ENCODE results near the gene RARRES2. TPM values are rescaled to one million over a fixed set of nuclear protein-coding genes. Genes with fewer than 3 reads are reported as not detected.
"Not testable (repeated sequence)": the region's sequence is repeated elsewhere in the genome, so short reads cannot be mapped to it uniquely, and the experiment has no call there.

RARRES2 gene
- 5.0 and 5.9 TPM in 2 replicates for total RNA-seq (2014; rRNA removed; shearing (Covaris generic))

- in situ Hi-C loops (cut with HindIII; ENCODE audit: low sequenced_read_pairs): no loop called here
Observed at GRCh38 chr7:150341263-150342120, at the start of gene RARRES2. Gene RARRES2 (minus strand): TSS chr7:150341629. CDS start chr7:150340609, 1,020 bp downstream.

DNA sequence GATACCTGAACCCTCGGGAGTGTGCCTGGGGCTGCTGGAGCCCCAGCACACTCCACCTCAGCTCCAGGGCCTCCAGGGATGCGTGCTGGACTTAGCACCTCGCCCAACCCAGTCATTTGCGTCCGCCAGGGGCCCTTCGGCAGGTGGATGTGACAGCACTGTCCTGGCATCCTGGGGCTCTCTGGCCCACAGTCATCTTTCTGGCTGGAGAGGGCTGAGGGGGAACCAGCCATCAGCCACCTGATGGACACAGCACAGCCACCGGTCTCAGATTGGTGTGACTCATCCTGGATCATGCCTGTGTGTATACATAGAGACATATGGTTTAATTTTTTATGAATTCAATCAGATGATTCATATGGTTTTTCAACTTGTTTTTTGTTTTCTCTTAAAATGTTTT is 48.8 kb upstream of the RARRES2 start:
- in situ Hi-C loops (cut with HindIII; ENCODE audit: low sequenced_read_pairs): no loop called here
- no peak for DNase-seq (ENCODE audit: low spot score)

More at GRCh38 chr7:150341263-150342120, at the start of gene RARRES2:
- DNase-seq (ENCODE audit: low spot score): no peak

GRCh38 chr7:150389532-150389816 is 48.0 kb upstream of the RARRES2 start:
- no peak for DNase-seq (ENCODE audit: low spot score)
- in situ Hi-C loops (cut with HindIII; ENCODE audit: low sequenced_read_pairs): no loop called here

DNA sequence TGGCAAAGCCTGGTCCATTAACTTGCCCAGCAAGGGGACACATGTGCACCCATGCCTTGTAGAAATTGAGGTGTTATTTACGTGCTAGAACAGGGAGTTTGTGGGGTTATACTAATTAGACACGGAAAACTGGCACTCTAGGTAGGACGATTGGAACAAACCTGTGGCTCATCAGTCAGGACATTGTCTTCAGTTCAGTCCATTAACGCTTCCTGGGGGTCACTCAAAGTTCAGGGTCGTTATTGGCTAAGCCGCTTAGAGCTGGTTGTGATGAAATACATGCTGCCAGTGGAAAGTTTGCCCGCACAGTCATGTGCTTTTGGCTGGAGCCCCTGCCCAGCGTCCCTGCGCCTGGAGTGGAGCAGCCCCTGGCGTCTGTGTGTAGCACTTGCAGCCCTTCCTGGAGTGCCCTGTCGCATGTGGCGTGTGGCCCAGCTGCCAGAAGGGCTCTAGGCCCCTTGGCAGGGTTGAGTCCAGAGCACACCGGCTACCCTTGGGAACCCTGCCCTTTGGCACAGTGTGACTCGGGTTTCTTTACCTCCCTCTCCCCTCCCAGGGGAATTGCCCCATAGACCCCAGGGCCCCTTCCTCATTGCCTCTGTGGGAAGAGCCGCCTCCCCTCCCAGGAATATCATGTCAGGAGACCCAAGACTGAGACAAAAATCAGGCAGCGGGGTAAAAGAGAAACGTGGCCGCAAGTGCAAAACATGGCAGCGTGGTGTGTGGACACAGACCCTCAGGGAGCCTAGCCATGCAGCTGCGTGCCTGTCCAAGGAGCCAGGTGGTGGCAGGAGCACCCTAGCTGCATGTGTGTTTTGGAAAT is 47.5 kb upstream of the RARRES2 start:
- in situ Hi-C loops (cut with HindIII; ENCODE audit: low sequenced_read_pairs): no loop called here

DNA sequence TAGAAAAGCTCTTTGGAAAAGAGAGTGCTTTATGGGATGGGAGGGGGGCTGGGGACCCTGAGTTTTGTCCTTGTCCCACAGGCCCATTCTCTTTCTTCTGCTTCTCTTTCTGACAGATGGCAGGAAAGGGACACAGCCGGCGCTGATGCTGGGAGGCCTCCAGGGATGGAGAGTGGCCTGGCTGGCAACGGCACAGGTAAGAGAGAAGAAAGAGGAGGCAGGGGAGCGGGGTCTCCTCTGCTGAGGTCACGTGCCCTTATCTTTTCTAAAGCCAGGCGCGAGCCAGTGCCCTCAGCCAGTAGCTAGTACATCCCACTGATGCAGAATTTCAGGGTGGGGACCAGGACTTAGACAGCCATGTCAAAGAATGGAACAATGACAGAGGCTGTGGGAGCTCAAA is 46.9 kb upstream of the RARRES2 start:
- in situ Hi-C loops (cut with HindIII; ENCODE audit: low sequenced_read_pairs): no loop called here
- peak; percentile 67 for DNase-seq (ENCODE audit: low spot score)

More for the DNA sequence above, 47.5 kb upstream of the RARRES2 start:
- peak; percentile 81 for DNase-seq (ENCODE audit: low spot score)

- DNase-seq (ENCODE audit: low spot score); in situ Hi-C loops (cut with HindIII; ENCODE audit: low sequenced_read_pairs): not testable (repeated sequence)
Observed at GRCh38 chr7:150385884-150386283, 44.5 kb upstream of the RARRES2 start.

- in situ Hi-C loops (cut with HindIII; ENCODE audit: low sequenced_read_pairs): no loop called here
Observed at GRCh38 chr7:150385302-150385723, 43.9 kb upstream of the RARRES2 start.

DNA sequence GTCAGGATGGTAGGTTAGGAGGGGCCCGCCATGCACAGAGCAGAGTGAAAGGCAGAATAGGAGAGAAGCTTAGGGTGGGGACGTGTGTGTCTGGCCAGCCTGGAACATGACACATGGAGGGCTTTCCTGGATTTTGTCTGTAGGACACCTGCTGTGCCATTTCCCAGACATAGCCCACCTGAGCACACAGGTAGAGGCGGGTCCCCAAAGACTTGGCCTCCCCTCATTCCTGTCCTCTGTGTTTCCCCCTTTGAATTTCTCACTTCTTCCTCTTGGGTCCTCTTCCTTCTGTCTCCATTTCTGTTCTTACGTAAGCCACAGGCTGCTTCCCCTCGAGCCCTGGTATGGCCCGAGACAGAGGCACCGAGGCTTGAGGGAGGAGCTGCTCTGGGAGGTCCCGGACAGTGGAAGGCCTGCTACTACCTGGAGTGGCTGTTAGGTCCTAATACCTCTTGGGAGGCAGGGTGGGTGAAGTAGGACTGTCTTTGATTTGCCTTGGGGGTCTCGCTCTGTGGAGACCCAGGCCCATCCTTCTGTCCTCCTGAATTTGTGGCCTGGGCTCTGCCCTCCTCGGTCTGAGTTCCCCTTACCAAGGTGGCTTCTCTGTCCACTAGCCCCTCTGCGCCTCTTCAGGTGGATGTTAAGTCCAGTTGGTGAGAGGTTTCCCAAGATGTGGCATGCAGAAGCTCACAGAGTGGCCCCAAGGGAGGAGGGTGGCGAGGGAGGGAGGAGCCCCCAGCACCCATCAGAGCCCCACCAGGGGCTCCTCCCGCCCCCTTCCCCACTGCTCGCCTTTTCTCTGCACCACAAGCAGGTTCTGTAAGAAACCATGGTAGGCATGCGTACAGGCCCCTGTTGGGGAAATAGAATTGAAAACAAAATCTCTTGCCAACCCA is 43.2 kb upstream of the RARRES2 start:
- in situ Hi-C loops (cut with HindIII; ENCODE audit: low sequenced_read_pairs): no loop called here
- no peak for DNase-seq (ENCODE audit: low spot score)

More at GRCh38 chr7:150385302-150385723, 43.9 kb upstream of the RARRES2 start:
- DNase-seq (ENCODE audit: low spot score): peak; percentile 72

- DNase-seq (ENCODE audit: low spot score): peak; percentile 55
- in situ Hi-C loops (cut with HindIII; ENCODE audit: low sequenced_read_pairs): no loop called here
Observed at GRCh38 chr7:150383710-150384397, 42.4 kb upstream of the RARRES2 start.

GRCh38 chr7:150382844-150383225 is 41.4 kb upstream of the RARRES2 start:
- no peak for DNase-seq (ENCODE audit: low spot score)
- in situ Hi-C loops (cut with HindIII; ENCODE audit: low sequenced_read_pairs): no loop called here

- in situ Hi-C loops (cut with HindIII; ENCODE audit: low sequenced_read_pairs): no loop called here
- no peak for DNase-seq (ENCODE audit: low spot score)
Observed at GRCh38 chr7:150382123-150382843, 40.9 kb upstream of the RARRES2 start.

GRCh38 chr7:150381785-150382122 is 40.3 kb upstream of the RARRES2 start:
- in situ Hi-C loops (cut with HindIII; ENCODE audit: low sequenced_read_pairs): no loop called here
- DNase-seq (ENCODE audit: low spot score): no peak

DNA sequence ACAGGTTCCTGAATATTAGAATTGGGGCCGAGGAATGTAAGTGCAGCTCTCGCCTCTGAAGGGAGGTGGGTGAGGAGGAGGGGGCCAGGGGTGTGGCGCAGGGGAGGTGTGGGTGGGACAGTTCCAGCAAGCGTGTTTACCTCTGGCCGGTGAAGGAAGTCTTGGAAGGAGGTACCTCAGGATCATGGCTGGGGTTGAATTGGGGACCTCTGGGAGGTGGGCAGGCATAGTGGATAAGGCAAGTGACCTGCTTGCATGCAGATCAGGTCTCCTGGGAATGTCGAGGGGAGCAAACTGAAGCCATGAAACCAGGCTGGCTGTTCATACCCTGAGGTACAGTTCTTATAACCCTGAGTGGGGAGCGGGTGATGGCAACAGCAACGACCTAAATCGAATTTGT is 39.7 kb upstream of the RARRES2 start:
- no peak for DNase-seq (ENCODE audit: low spot score)
- in situ Hi-C loops (cut with HindIII; ENCODE audit: low sequenced_read_pairs): no loop called here

- in situ Hi-C loops (cut with HindIII; ENCODE audit: low sequenced_read_pairs): no loop called here
Observed at GRCh38 chr7:150380463-150380862, 39.0 kb upstream of the RARRES2 start.

GRCh38 chr7:150379441-150380379 is 38.3 kb upstream of the RARRES2 start:
- DNase-seq (ENCODE audit: low spot score): peak; percentile 43
- in situ Hi-C loops (cut with HindIII; ENCODE audit: low sequenced_read_pairs): no loop called here

More at GRCh38 chr7:150380463-150380862, 39.0 kb upstream of the RARRES2 start:
- no peak for DNase-seq (ENCODE audit: low spot score)

GRCh38 chr7:150378853-150379440 is 37.5 kb upstream of the RARRES2 start, which contains the start of gene ZNF775:
Gene ZNF775 (plus strand): TSS chr7:150379330. CDS start chr7:150388471, 9,141 bp downstream.
- in situ Hi-C loops (cut with HindIII; ENCODE audit: low sequenced_read_pairs): no loop called here
- peak; percentile 96 for DNase-seq (ENCODE audit: low spot score)
